ENCODE measurements around the gene DOCK4.

Gene DOCK4

GRCh38 chr7:111852081-111852480 is 354.1 kb downstream of the DOCK4 start:
- intact Hi-C loops (cut with DNase I; ENCODE audit: low total_unique reads), result no loop called here
- H3K4me1 ChIP-seq, result no peaks in the 10 kb centered on the region
- H3K27ac ChIP-seq, result no peak overlapping the region
- no peaks in the 10 kb centered on the region for H3K27me3 ChIP-seq
- DNase-seq, result no peak
- no peak for TF ChIP-seq CTCF (IDR thresholded peaks at IDR 0.05)
- H3K36me3 ChIP-seq, result peaks cover 0 to under 1% (median 0%) of the 10 kb centered on the region in 3 donors
- H3K4me3 ChIP-seq, result no peak overlapping the region
- no peaks in the 10 kb centered on the region for H3K9me3 ChIP-seq

GRCh38 chr7:111846898-111847297 is 359.3 kb downstream of the DOCK4 start:
- Histone ChIP-seq H3K36me3 (peaks cover 0 to 10% (median 10%) of the 10 kb centered on the region in 3 donors), H3K9me3 (no peaks in the 10 kb centered on the region), H3K4me3 (no peak overlapping the region), H3K27ac (no peak overlapping the region), H3K4me1 (no peaks in the 10 kb centered on the region), H3K27me3 (no peaks in the 10 kb centered on the region)
- DNase-seq, result no peak
- intact Hi-C loops (cut with DNase I; ENCODE audit: low total_unique reads), result no loop called here
- TF ChIP-seq CTCF (IDR thresholded peaks at IDR 0.05), result no peak

- H3K4me3 ChIP-seq, result no peak overlapping the region
- peaks cover 0 to 10% (median 10%) of the 10 kb centered on the region in 3 donors for H3K36me3 ChIP-seq
- intact Hi-C loops (cut with DNase I; ENCODE audit: low total_unique reads), result no loop called here
- H3K27me3 ChIP-seq, result no peaks in the 10 kb centered on the region
- no peak for TF ChIP-seq CTCF (IDR thresholded peaks at IDR 0.05)
- H3K4me1 ChIP-seq, result no peaks in the 10 kb centered on the region
- no peaks in the 10 kb centered on the region for H3K9me3 ChIP-seq
- no peak for DNase-seq
- no peak overlapping the region for H3K27ac ChIP-seq
These were observed 360.3 kb downstream of the DOCK4 start for GRCh38 chr7:111845853-111846252.

- intact Hi-C loops (cut with DNase I; ENCODE audit: low total_unique reads), result no loop called here
- H3K4me3 ChIP-seq, result no peak overlapping the region
- no peak for TF ChIP-seq CTCF (IDR thresholded peaks at IDR 0.05)
- H3K9me3 ChIP-seq, result no peaks in the 10 kb centered on the region
- no peak for DNase-seq
- no peaks in the 10 kb centered on the region for H3K4me1 ChIP-seq
- no peak overlapping the region for H3K27ac ChIP-seq
- peaks cover 0 to 10% (median 10%) of the 10 kb centered on the region in 3 donors for H3K36me3 ChIP-seq
- no peaks in the 10 kb centered on the region for H3K27me3 ChIP-seq
These were observed 361.1 kb downstream of the DOCK4 start for GRCh38 chr7:111844904-111845671.

GRCh38 chr7:111842491-111842890 is 363.7 kb downstream of the DOCK4 start:
- H3K27ac ChIP-seq, result no peak overlapping the region
- intact Hi-C loops (cut with DNase I; ENCODE audit: low total_unique reads), result no loop called here
- TF ChIP-seq CTCF (IDR thresholded peaks at IDR 0.05), result no peak
- peaks cover 0 to 10% (median 10%) of the 10 kb centered on the region in 3 donors for H3K36me3 ChIP-seq
- no peak overlapping the region for H3K4me3 ChIP-seq
- no peaks in the 10 kb centered on the region for H3K27me3 ChIP-seq
- H3K4me1 ChIP-seq, result no peaks in the 10 kb centered on the region
- DNase-seq, result no peak
- no peaks in the 10 kb centered on the region for H3K9me3 ChIP-seq
